Stomach (tissue), 4 donors: Measurements from ENCODE around the gene RND2.

Source experiments
- POLR2A ChIP-seq, 4 donors: fragments of 450-650 bp; IDR thresholded peaks; one replicate each; pipeline ENCODE4 v1.6.1; 2016; ENCODE audit warnings: antibody characterized with exemption in 4 of 4, control low read depth in 2 of 4, mild to moderate bottlenecking in 1 of 4, moderate library complexity in 1 of 4
- POLR2AphosphoS5 ChIP-seq, 3 donors: sonication (generic); formaldehyde crosslinking; IDR thresholded peaks; one replicate each; pipeline ENCODE4 v1.6.1; 2016; ENCODE audit warnings: antibody characterized with exemption in 3 of 3

DNA sequence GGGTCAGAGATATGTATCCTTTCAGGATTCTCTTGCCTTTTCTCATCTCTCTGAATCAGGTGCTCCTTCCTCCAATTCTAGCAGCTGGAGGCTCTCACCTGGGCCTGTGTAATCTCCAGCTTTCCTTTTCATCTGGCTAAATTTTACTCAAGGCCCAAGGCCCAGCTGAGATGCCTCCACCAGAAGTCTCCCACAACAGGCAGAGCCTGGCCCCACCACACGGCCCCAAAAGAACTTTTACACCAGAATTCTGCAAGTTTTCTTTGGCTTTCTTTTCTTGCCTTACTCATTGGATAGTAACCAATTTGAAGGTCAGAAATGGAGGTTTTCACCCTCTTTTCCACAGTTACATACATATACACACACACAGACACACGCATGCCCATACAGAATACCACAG is 14.6 kb downstream of the RND2 start:
- TF ChIP-seq POLR2A (IDR thresholded peaks at IDR 0.05) (no peak), POLR2AphosphoS5 (IDR thresholded peaks at IDR 0.05) (no peak)
